ENCODE measurements around the gene PXDN.

PXDN gene

GRCh38 chr2:1672738-1673137, 71.6 kb downstream of the PXDN start:
- DNase-seq: no peak

GRCh38 chr2:1671916-1672315, 72.4 kb downstream of the PXDN start:
- no peak for DNase-seq

- DNase-seq: no peak
Observed at GRCh38 chr2:1670636-1671035, 73.7 kb downstream of the PXDN start.

- DNase-seq: no peak
Observed at GRCh38 chr2:1665761-1666505, 78.4 kb downstream of the PXDN start.

- DNase-seq: no peak
Observed at GRCh38 chr2:1664698-1665097, 79.6 kb downstream of the PXDN start.

GRCh38 chr2:1664076-1664605, 80.2 kb downstream of the PXDN start:
- DNase-seq: no peak

GRCh38 chr2:1663621-1664020, 80.7 kb downstream of the PXDN start:
- DNase-seq: no peak

GRCh38 chr2:1662606-1663180, 81.6 kb downstream of the PXDN start:
- DNase-seq: no peak

GRCh38 chr2:1661891-1662605, 82.3 kb downstream of the PXDN start:
- no peak for DNase-seq

- no peak for DNase-seq
Observed at GRCh38 chr2:1660656-1661640, 83.4 kb downstream of the PXDN start.

GRCh38 chr2:1659951-1660565, 84.3 kb downstream of the PXDN start:
- no peak for DNase-seq

- no peak for DNase-seq
Observed at GRCh38 chr2:1658394-1659151, 85.7 kb downstream of the PXDN start.

- DNase-seq: no peak
Observed at GRCh38 chr2:1656961-1657841, 87.1 kb downstream of the PXDN start.

- no peak for DNase-seq
Observed at GRCh38 chr2:1656326-1656960, 87.9 kb downstream of the PXDN start.

- no peak for DNase-seq
Observed at GRCh38 chr2:1655461-1655860, 88.9 kb downstream of the PXDN start.

- DNase-seq: no peak
Observed at GRCh38 chr2:1654696-1655374, 89.5 kb downstream of the PXDN start.

- DNase-seq: no peak
Observed at GRCh38 chr2:1653956-1654695, 90.2 kb downstream of the PXDN start.
